MM.1S (cell line): ENCODE measurements around the gene TRIM66.

Experiments
- DNase-seq: peaks from one replicate; pipeline ENCODE4 v3.0.0-alpha.2; 2015
- H2AFZ ChIP-seq: fragments of 300-600 bp; sonication (generic); 2 replicates; pipeline ENCODE4 v1.6.0; 2016; ENCODE audit warnings: antibody characterized with exemption, low read length
- H3F3A ChIP-seq: fragments of 300-600 bp; sonication (generic); 2 replicates; pipeline ENCODE4 v1.6.1; 2016; ENCODE audit warnings: mild to moderate bottlenecking, antibody characterized with exemption, low read length, moderate library complexity, mixed read lengths; ENCODE audit not compliant: insufficient read depth
- H3K27ac ChIP-seq: fragments of 300-600 bp; sonication (generic); 2 replicates; pipeline ENCODE4 v1.5.1; 2016; ENCODE audit warnings: mild to moderate bottlenecking, low read length
- H3K27me3 ChIP-seq: fragments of 300-600 bp; sonication (generic); replicated peaks from 2 replicates; pipeline ENCODE4 v1.6.0; 2016; ENCODE audit warnings: low read length; ENCODE audit not compliant: insufficient read depth
- H3K36me3 ChIP-seq: fragments of 300-600 bp; sonication (generic); replicated peaks from 2 replicates; pipeline ENCODE4 v1.6.1; 2016; ENCODE audit warnings: mild to moderate bottlenecking, low read length, mixed read lengths; ENCODE audit not compliant: insufficient read depth
- H3K4me1 ChIP-seq: fragments of 300-600 bp; sonication (generic); 2 replicates; pipeline ENCODE4 v1.6.1; 2016; ENCODE audit warnings: low read length, mixed read lengths
- H3K4me2 ChIP-seq: fragments of 300-600 bp; sonication (generic); 2 replicates; pipeline ENCODE4 v1.6.0; 2016; ENCODE audit warnings: low read depth, low read length
- H3K4me3 ChIP-seq: fragments of 300-600 bp; sonication (generic); 2 replicates; pipeline ENCODE4 v1.5.1; 2016; ENCODE audit warnings: low read length, mixed read lengths
- H3K79me2 ChIP-seq: fragments of 300-600 bp; sonication (generic); 2 replicates; pipeline ENCODE4 v1.6.1; 2016; ENCODE audit warnings: mixed run types, low read length, mixed read lengths
- H3K9ac ChIP-seq: fragments of 300-600 bp; sonication (generic); 2 replicates; pipeline ENCODE4 v1.6.1; 2016; ENCODE audit warnings: low read length, mixed read lengths
- H3K9me2 ChIP-seq: fragments of 300-600 bp; sonication (generic); replicated peaks from 2 replicates; pipeline ENCODE4 v1.6.1; 2016; ENCODE audit warnings: mild to moderate bottlenecking, low read length, mixed read lengths; ENCODE audit not compliant: insufficient read depth
- H3K9me3 ChIP-seq: fragments of 300-600 bp; sonication (generic); replicated peaks from 2 replicates; pipeline ENCODE4 v1.6.1; 2016; ENCODE audit warnings: mild to moderate bottlenecking, low read length, mixed read lengths; ENCODE audit not compliant: insufficient read depth
- H4K20me1 ChIP-seq: fragments of 300-600 bp; sonication (generic); 2 replicates; pipeline ENCODE4 v1.6.1; 2016; ENCODE audit warnings: mild to moderate bottlenecking, low read length, moderate library complexity, mixed read lengths; ENCODE audit not compliant: insufficient read depth
- CTCF ChIP-seq: fragments of 300-600 bp; sonication (generic); IDR thresholded peaks from 2 replicates; pipeline ENCODE4 v1.5.1; 2016; ENCODE audit warnings: antibody characterized with exemption, low read length, mixed read lengths
- EZH2 ChIP-seq: fragments of 300-600 bp; sonication (generic); optimal IDR thresholded peaks from 2 replicates; pipeline ENCODE3; 2017; ENCODE audit warnings: low read depth, mild to moderate bottlenecking, antibody characterized with exemption, low read length, mixed read lengths
- EZH2phosphoT487 ChIP-seq: fragments of 300-600 bp; sonication (generic); IDR thresholded peaks from 2 replicates; pipeline ENCODE4 v1.6.1; 2018; ENCODE audit warnings: antibody characterized with exemption, low read length

The TRIM66 gene

GRCh38 chr11:8584082-8584481 is 98.4 kb downstream of the TRIM66 start:
- no peak overlapping the region for H3K4me3 ChIP-seq
- H3K4me2 ChIP-seq = no peak overlapping the region
- no peaks in the 10 kb centered on the region for H3K9me3 ChIP-seq
- no peak overlapping the region for H2AFZ ChIP-seq
- no peak overlapping the region for H3K27ac ChIP-seq
- H3K4me1 ChIP-seq = peaks cover 4% of the 10 kb centered on the region; the same call in 1 of the 2 replicates
- no peaks in the 10 kb centered on the region for H3K9me2 ChIP-seq
- no peaks in the 10 kb centered on the region for H4K20me1 ChIP-seq
- H3K79me2 ChIP-seq = peaks cover 18% of the 10 kb centered on the region; the same call in 1 of the 2 replicates
- no peaks in the 10 kb centered on the region for H3K36me3 ChIP-seq
- H3F3A ChIP-seq = no peaks in the 10 kb centered on the region
- TF ChIP-seq EZH2 (no peak), EZH2phosphoT487 (no peak), CTCF (no peak)
- H3K9ac ChIP-seq = no peak overlapping the region
- no peak for DNase-seq
- H3K27me3 ChIP-seq = no peaks in the 10 kb centered on the region

GRCh38 chr11:8581300-8581699 is 101.2 kb downstream of the TRIM66 start:
- H3K4me2 ChIP-seq = no peak overlapping the region
- no peak for DNase-seq
- no peaks in the 10 kb centered on the region for H3K9me3 ChIP-seq
- peaks cover 8% of the 10 kb centered on the region; the same call in 1 of the 2 replicates for H3K79me2 ChIP-seq
- no peak overlapping the region for H3K27ac ChIP-seq
- H3K4me1 ChIP-seq = no peaks in the 10 kb centered on the region
- no peaks in the 10 kb centered on the region for H3K36me3 ChIP-seq
- H3F3A ChIP-seq = no peaks in the 10 kb centered on the region
- no peaks in the 10 kb centered on the region for H3K9me2 ChIP-seq
- no peak overlapping the region for H3K4me3 ChIP-seq
- TF ChIP-seq CTCF (no peak), EZH2 (no peak), EZH2phosphoT487 (no peak)
- H3K9ac ChIP-seq = no peak overlapping the region
- H2AFZ ChIP-seq = no peak overlapping the region
- H4K20me1 ChIP-seq = no peaks in the 10 kb centered on the region
- H3K27me3 ChIP-seq = no peaks in the 10 kb centered on the region

GRCh38 chr11:8577791-8578581 is 104.5 kb downstream of the TRIM66 start:
- Histone ChIP-seq H3F3A (no peaks in the 10 kb centered on the region), H3K4me3 (no peak overlapping the region), H4K20me1 (no peaks in the 10 kb centered on the region), H3K36me3 (no peaks in the 10 kb centered on the region), H3K9me2 (no peaks in the 10 kb centered on the region), H2AFZ (no peak overlapping the region), H3K4me2 (no peak overlapping the region), H3K27me3 (no peaks in the 10 kb centered on the region), H3K79me2 (peaks cover 10% of the 10 kb centered on the region; the same call in 1 of the 2 replicates), H3K27ac (no peak overlapping the region), H3K9ac (no peak overlapping the region), H3K9me3 (no peaks in the 10 kb centered on the region), H3K4me1 (no peaks in the 10 kb centered on the region)
- no peak for DNase-seq
- TF ChIP-seq EZH2phosphoT487 = no peak
- TF ChIP-seq EZH2 = no peak
- no peak for TF ChIP-seq CTCF
